SK-N-DZ (cell line): ENCODE measurements around the gene GRK5.

ENCODE experiments used
- DNase-seq: peaks from one replicate; pipeline ENCODE4 v3.0.0-alpha.2; 2015; ENCODE audit warnings: low spot score

Gene GRK5

DNA sequence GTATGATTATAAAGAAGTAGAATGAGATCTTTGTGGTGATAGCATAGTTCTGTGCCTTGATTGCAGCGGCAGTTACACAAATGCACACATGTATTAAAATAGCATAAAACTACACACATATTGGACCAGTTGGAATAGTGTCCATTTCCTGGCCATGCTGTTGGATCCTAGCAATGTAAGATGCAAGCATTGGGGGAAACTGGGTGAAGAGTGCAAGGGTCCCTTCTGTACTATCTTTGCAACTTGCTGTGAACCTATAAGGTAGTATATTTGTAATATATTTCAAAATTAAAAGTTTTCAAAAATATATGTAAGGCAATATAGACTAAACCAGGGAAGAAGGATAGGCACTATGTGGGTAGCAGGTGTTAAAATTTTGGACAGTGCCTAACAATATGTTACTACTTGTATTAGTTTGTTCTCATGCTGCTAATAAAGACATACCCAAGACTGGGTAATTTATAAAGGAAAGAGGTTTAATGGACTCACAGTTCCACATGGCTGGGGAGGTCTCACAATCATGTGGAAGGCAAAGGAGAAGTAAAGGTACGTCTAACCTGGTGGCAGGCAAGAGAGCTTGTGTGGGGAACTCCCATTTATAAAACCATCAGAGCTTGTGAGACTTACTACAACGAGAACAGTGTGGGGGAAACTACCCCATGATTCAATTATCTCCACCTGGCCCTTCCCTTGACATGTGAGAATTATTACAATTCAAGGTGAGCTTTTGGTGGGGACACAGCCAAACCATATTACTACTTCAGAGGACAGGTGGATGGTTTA is 263.7 kb downstream of the GRK5 start:
- DNase-seq: no peak

DNA sequence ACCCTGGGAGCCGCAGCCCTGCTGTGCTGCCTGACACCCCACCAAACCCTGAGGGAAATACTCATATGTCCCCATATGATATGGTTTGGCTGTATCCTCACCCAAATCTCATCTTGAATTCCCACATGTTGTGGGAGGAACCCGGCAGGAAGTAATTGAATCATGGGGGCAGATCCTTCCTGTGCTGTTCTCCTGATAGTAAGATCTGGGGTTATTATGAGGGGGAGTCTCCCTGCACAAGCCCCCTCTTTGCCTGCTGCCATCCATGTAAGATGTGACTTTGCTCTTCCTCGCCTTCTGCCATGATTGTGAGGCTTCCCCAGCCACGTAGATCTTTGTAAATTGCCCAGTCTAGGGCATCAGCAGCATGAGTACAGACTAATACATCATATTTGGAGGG is 266.4 kb downstream of the GRK5 start:
- no peak for DNase-seq

DNA sequence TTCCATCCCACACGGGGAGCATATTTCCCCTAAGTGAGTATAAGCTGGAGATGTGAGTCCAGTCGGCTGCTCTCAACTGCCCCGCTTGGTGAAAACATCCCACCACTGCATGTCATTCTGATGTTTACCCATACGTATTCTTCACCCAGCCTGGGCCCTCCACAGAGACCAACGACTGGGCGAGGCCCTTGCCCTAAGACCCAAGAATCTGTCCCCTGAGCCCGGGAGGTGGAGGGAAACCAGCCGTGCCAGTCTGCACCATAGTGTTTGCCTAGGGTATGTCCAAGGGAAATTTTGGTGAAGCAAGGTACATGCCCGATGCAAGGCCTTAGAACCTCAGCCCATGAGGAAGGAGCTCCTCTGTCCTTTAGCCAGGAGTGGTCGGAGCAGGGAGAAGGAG is 267.2 kb downstream of the GRK5 start:
- DNase-seq: no peak

DNA sequence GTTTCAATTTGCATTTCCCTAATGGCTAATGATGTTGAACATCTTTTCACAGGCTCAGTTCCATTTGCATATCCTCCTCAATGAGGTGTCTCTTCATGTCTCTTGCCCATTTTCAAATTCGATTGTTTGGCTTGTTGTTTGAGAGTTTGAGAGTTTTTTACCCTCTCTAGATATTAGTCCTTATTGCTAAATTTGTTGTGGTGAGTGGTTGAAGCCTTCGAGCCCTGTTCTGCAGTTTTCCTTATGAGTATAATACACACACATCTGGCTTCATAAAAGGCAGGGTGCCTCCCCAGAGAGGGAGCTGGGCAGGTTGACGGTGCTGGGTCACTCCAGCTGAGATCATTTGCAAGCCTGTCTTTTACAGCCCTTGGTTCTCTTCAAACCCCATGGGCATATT is 270.1 kb downstream of the GRK5 start:
- no peak for DNase-seq

DNA sequence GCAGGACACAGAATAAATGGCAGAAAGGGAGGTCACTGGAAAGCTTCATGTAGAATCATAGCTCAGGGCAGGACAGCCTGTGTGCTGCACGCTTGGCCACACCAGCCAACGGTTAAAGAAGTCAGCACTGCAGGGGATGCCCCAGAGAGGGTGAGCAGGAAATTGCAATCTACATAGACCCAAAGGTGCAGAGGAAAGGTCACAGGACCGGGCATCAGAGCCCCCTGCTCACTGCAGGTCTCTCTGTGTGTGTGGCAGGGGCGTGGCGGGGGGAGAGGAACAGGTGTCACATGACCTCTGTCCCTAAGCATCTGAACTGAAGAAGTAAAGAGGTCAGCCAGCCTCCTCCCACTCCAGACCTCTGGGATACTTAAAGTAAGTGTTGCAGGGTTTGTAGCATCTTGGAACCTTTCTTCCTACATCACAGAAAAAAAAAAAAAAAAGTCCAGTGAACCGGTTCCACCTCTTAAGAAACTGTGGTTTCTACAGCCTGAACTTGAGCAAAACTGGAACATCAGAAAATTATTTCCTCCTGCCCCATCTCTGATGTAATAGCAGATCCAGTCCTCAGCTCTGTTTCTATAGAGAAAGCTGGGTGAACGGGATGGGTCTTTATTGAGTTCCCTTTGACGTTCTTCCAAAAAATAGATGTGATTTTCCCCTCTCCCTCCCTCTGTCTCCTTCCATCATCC is 270.9 kb downstream of the GRK5 start:
- DNase-seq: no peak

DNA sequence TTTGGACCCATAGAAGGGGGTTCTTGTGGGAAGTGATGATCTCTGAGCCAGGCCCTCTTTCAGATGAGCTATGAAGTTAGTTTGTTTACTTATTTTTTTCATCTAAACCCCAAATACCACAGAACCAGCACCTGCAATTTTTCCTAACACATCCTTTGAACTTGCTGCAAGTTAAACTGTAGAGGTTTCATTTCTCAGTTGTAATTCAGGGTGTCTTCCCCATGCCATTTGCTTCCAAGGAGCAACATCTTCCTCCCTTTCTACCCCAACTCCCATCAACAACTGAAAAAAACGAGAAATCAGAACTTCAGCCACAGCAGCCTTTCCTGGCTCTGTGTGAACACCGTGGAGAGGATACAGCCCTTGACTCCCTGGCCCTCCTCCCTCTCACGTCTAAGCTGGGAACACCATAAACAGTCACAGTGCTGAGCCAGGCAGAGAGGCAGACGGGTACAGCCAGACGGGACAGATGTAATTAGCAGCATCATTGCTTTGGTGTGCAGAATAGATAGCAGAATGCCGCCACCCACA is 271.5 kb downstream of the GRK5 start:
- peak; percentile 44 for DNase-seq

DNA sequence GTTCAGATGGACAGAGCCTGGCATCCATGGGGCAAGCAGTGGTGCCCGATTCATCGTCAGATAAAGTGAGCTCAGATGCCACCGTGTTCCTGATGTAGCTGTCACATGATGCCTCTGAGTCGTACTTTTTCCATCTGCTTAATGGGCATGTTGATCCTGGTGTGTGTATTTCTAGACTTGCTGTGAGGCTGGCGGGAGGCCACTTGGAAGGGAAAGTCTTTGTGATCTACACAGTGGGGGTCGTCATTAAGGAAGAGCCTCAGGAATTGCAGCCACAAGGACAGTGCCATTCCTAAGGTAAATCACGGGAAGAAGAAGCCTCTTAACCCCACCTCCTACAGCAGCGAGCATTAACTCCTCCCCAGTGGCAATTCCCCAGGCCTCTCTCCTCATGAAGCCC is 272.2 kb downstream of the GRK5 start:
- no peak for DNase-seq

DNA sequence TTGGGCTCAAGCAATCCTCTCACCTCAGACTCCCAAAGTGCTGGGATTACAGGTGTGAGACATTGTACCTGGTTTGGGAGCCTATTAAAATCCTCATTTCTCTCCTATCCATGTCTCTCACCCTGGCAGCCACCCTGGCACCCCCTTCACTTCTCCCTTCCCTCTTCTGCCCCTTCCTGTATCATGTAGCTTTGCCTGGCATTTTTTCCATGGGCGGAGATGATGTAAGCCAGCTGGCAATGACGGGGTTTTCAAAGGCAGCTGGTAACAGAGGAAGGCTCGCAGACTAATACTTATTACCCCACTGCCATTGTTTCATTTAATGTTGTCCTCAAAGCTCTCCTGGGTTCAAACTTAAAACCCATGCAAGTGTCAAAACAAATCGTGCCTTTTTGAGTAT is 273.3 kb downstream of the GRK5 start:
- DNase-seq: no peak

DNA sequence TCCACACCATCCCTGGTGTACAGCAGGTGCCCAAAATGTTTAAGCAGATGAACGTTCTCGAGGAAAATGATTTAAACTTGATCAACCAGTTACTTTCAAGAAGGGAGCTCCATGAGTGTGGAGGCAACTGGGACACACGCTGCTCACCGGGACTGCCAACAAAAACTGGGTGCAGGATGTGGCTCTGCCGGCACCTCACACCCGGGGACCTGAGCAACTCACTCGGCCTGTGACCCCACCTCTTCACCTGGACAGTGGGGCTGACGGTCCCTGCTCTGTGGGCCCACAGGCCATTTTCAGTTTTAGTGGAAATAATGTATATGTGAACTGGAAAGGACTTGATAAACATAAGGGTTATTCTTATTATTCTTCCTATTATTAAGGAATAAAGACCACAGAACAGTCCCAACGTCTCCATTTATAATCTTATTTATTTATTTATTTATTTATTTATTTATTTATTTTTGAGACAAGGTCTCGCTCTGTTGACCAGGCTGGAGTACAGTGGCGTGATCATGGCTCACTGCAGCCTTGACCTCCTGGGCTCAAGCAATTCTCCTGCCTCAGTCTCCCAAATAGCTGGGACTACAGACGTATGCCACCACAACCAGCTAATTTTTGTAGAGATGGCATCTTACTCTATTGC is 274.5 kb downstream of the GRK5 start:
- no peak for DNase-seq

DNA sequence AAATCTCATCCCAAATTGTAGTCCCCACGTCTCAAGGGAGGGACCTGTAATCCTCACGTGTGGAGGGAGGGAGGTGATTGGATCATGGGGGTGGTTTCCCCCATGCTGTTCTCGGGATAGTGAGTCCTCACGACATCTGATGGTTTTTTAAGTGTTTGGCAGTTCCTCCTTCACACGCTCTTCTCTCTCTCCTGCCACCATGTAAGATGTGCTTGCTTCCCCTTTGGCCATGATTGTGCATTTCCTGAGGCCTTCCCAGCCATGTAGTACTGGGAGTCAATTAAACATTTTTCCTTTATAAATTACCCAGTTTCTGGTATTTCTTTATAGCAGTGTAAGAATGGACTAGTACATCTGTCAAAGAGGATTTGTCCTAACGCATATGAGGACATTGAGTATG is 275.6 kb downstream of the GRK5 start:
- no peak for DNase-seq

DNA sequence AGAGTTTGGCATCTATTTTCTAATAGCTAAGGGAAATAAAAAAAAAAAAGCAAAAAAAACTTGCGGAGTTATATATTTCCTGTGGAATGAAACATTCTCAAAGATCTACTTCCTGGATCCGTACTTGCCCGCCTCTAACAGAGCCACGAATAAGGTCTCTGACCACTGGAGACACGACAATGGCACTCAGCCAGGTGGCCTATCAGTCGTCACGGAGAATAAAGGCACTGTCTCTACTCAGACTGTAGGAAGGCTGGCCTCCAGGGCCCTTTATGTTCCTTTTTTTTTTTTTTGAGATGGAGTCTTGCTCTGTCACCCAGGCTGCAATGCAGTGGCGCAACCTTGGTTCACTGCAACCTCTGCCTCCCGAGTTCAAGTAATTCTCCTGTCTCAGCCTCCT is 276.5 kb downstream of the GRK5 start:
- no peak for DNase-seq

DNA sequence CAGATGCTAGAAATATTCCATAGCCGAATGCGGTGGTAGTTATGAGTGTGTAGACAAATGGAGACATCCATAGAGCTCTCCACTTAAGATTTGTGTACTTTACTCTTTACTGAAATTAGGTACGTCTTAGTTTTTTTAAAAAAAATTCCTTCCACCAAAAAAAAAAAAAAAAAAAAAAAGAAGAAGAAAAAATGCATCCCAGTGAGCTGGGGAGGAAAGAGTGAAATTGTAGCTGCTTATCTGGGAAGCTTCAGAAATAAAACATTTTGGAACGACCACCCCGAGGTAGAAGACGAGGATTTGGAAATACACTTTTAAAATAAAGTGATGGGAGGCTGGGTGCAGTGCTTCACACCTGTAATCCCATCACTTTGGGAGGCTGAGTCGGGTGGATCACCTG is 281.3 kb downstream of the GRK5 start:
- DNase-seq: no peak

DNA sequence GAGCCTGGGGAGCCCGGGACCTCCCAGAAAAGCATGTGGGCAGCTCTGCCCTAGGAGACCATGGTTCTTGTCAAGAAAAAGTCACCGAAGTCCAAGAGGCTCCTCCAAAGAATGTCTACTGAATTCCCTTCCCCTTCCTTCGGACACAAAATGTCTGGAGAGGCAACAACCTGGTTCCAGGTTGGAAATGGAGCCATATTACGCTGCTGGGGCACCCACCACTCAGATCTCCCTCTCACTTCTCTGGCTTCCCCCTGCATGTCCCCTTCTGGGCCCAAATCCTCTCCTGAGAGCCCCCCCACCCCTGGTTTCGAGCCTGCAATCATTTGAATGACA is 282.6 kb downstream of the GRK5 start:
- DNase-seq: no peak

DNA sequence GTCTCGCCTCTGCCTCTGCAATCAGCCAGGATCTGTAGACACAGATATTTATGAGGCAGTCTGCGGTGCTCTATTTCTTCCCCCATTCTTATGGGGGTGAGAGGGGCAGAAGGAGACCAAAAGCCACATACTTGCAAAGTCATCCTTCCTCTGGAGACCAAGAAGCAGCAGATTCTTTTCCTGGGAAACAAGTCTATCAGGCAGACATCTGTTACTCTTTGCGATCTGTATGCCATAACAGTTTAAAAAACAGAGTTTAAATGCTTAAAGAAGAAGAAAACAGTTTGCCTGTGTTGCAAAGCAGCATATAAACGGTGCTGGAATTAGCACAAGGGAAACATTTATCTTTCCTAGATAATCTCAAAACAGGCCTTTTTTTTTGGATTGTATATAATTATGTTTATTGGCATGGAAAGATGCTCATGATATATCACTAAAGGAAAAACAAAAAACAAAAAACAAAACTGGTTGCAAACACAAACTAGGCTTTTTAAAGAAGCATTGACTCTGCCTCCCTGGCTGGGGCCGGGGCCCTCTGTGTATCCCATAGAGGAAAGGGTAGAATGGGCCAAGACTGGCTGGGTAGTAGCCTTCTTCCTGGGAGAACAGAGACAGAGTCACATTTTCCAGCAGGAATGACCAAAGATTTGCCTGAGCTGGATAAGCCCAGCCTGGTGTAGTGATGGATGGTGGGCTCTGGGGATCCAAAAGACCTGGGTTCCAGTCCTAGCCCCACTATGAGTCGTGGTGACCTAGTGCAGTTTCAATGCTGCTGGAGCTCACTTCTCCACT is 284.8 kb downstream of the GRK5 start:
- DNase-seq: no peak

DNA sequence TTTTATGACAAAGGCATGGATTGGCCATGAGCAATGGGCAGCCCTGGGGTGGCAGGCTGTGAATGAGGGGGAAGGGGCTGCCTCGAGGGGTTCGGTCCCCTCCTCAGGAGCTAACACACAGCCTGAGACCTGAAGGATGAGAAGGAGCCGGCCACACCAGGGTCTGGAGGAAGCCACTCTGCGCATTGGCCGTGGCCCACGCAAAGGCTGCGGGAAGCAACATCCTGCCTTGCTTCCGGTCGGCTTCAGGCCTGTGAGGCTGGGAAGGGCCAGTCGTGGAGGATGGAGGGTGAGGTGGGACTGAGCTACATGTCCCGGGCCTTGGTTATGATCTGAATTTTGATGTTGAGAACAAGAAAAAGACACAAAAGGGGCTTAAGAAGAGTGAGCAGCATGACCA is 285.8 kb downstream of the GRK5 start:
- no peak for DNase-seq

DNA sequence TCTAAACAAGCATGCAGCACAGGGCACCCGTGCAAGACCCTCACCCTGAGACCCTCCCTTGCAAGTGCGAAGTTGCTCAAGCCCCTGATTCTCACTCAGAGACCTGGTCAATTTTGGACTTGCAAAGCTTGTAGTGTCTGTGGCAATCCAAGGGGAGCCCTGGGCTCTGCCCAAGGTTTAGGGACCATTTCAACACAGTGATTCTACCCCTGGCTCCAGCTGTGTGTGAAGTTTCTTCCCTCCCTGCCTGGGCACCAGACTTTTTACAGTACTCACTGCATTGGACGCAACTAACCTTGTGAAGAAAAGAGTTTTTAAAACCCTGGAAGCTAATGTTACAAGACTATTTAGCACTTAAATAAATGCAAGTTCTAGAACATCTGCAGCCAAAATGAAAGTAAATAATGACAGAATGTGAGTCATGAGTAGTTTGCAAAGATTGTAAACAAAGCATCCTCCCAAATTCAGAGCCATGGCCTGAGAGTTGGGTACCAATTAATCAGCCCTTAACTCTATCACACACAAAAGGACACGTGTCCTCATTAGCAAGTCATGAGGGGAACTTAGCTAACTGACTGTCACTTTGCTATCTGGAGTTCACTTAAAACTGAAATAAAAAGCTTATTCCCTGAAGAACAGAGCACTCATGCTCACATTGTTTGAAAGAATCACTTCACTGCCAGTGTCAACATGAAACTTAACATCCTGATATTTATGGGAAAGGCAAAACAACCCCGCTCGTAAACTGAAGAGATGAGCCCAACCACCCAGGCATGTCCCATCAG is 287.1 kb downstream of the GRK5 start:
- DNase-seq: no peak

DNA sequence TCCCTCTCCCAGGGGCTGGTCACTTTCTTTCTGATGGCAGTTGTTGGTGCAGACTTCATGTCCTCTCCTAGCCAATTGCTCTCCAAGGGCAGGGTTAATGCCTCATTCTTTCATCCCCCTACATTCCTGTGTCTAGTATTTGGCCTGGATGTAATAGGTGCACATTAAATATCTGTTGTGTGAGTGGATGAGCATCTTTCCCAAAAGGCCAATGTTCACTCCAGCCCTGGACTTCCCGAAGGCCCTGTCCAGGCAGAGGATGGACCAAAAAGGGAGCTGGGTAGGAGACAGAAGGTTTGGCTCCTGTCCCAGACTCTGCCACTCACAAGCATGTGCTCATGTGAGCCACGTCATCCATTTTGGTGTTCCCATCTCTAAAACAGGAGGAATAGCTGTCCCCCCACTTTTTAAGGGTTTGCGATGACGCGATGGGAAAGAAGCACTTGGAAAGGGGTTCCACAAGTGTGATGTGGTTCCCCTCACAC is 287.7 kb downstream of the GRK5 start:
- DNase-seq: no peak

DNA sequence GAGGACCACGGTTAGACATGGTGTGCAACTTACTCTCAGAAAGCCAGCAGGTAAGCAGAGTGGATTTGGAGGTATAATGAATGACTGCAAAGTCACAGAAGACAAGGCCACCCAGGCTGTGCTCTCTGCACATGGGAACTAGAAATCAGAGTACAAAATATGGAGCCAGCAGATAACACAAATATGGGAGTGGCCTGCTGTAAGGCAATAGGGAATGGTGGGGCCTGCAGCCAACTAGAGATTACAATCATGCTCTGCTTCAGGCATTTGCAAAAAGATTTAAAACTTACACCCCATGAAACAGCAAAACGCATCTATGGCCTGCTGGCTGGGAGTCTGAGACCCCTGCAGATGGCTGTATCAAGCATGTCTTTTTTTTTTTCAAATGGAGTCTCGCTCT is 288.2 kb downstream of the GRK5 start:
- DNase-seq: no peak

DNA sequence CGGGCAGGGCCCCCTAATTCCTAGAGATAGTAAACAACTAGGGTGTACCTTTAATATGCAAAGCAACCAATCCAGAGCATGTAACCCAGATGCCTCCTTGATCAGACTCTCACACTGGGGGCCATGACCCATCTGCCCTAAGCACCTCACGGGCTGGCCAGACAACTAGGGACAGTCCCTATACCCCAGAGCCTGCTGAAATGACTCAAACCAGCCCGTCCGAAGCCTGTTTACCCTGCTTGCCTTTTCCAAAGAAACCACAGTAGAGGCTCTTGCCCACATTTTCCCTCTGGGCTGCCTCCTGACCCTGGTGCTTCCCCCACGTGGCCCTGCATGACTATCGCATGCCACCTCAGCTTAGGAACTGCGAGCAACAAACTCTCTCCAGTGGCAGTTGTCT is 288.9 kb downstream of the GRK5 start:
- DNase-seq: no peak

DNA sequence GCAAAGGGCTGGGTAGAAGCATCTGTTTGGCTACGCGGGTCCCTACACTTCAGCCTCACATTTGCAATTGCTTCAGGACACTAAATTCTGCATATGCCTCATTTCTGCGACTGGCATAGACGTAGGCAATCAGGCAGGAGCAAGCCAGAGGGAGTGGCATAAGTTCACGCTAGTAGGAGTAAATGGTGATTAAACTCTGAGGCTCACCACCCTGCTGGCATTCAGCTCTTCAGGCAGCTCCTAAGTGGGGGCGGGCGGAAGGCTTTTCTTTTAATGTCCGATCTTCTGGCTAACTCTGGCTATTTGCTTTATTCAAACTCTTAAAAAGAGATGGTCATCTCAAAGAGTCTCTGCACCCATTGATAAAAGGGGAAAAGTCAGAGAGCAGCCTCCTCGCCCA is 289.9 kb downstream of the GRK5 start:
- no peak for DNase-seq
